Prostate gland (tissue), 2 donors: ENCODE results near the gene MOK.

Experiments
- POLR2A ChIP-seq: fragments of 450-650 bp; IDR thresholded peaks from one replicate; pipeline ENCODE4 v1.6.1; 2016; ENCODE audit warnings: antibody characterized with exemption, mild to moderate bottlenecking
- TF ChIP-seq, protein P1 (sequence below), 4 experiments: fragments of 200-600 bp in 2 of 4; fragments of 450-650 bp in 2 of 4; sonication (generic) in 2 of 4; IDR thresholded peaks; 1 replicate in 3 of 4; 2 replicates in 1 of 4; pipeline ENCODE4 v1.5.1; 2016 to 2019; ENCODE audit warnings: antibody characterized with exemption in 4 of 4, mild to moderate bottlenecking in 2 of 4, moderate library complexity in 2 of 4

DNA sequence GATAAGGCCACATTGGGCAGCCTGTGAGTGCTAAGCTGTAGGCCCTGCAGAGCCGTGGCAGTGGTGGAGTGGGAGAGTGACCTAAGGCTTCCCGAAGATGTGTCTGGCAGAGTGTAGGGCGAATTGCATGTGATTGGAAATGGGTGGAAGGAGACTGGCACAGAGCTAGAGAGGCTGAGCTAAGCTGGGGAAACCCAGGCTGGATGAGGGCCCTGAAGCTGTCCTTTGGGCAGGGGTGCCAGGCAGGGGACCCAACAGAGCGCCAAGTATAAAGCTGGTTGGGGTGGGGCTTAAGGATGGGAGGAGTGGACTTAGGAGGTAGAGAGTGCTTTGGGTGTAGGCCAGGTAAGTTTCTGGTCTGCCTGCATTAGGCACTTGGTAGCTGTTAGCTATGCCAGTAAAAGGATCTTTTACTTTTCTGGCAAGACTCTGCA lies 117.4 kb downstream of the MOK start:
- TF ChIP-seq, protein P1, sequence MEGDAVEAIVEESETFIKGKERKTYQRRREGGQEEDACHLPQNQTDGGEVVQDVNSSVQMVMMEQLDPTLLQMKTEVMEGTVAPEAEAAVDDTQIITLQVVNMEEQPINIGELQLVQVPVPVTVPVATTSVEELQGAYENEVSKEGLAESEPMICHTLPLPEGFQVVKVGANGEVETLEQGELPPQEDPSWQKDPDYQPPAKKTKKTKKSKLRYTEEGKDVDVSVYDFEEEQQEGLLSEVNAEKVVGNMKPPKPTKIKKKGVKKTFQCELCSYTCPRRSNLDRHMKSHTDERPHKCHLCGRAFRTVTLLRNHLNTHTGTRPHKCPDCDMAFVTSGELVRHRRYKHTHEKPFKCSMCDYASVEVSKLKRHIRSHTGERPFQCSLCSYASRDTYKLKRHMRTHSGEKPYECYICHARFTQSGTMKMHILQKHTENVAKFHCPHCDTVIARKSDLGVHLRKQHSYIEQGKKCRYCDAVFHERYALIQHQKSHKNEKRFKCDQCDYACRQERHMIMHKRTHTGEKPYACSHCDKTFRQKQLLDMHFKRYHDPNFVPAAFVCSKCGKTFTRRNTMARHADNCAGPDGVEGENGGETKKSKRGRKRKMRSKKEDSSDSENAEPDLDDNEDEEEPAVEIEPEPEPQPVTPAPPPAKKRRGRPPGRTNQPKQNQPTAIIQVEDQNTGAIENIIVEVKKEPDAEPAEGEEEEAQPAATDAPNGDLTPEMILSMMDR (IDR thresholded peaks at IDR 0.05), result no peak
- TF ChIP-seq POLR2A, result no peak
